UCSD-AML1 (cell line): ENCODE data around the gene TET1.
"Not testable (repeated sequence)": the region's sequence is repeated elsewhere in the genome, so short reads cannot be mapped to it uniquely, and the experiment has no call there.

Source experiments
- DNase-seq: peaks from one replicate; lab custom pipeline; 2025; ENCODE audit not compliant: unreplicated experiment; lab: John Stamatoyannopoulos, UW

The TET1 gene

GRCh38 chr10:68604441-68604840 is 44.3 kb downstream of the TET1 start:
- no peak for DNase-seq

GRCh38 chr10:68606918-68607317 is 46.8 kb downstream of the TET1 start:
- no peak for DNase-seq

- DNase-seq = not testable (repeated sequence)
Observed at GRCh38 chr10:68610023-68610422, 49.9 kb downstream of the TET1 start.

GRCh38 chr10:68611227-68611626 is 51.1 kb downstream of the TET1 start:
- DNase-seq = no peak

- DNase-seq = not testable (repeated sequence)
Observed at GRCh38 chr10:68613974-68614373, 53.8 kb downstream of the TET1 start.

- not testable (repeated sequence) for DNase-seq
Observed at GRCh38 chr10:68617691-68618090, 57.6 kb downstream of the TET1 start.

- no peak for DNase-seq
Observed at GRCh38 chr10:68618234-68618633, 58.1 kb downstream of the TET1 start.

- no peak for DNase-seq
Observed at GRCh38 chr10:68619595-68619994, 59.5 kb downstream of the TET1 start.

GRCh38 chr10:68625316-68625921 is 65.3 kb downstream of the TET1 start:
- no peak for DNase-seq

- DNase-seq = no peak
Observed at GRCh38 chr10:68628576-68629127, 68.5 kb downstream of the TET1 start.

GRCh38 chr10:68632271-68632560 is 72.1 kb downstream of the TET1 start:
- not testable (repeated sequence) for DNase-seq

- no peak for DNase-seq
Observed at GRCh38 chr10:68633281-68633680, 73.1 kb downstream of the TET1 start.

- DNase-seq = no peak
Observed at GRCh38 chr10:68633816-68634466, 73.8 kb downstream of the TET1 start.

GRCh38 chr10:68636335-68636734 is 76.2 kb downstream of the TET1 start:
- no peak for DNase-seq

- not testable (repeated sequence) for DNase-seq
Observed at GRCh38 chr10:68643550-68643949, 83.4 kb downstream of the TET1 start.

- DNase-seq = no peak
Observed at GRCh38 chr10:68647672-68648341, 87.7 kb downstream of the TET1 start.

GRCh38 chr10:68655620-68656126 is 95.5 kb downstream of the TET1 start:
- no peak for DNase-seq

GRCh38 chr10:68665841-68666240 is 105.7 kb downstream of the TET1 start:
- no peak for DNase-seq

- DNase-seq = no peak
Observed at GRCh38 chr10:68666280-68666760, 106.2 kb downstream of the TET1 start.

- DNase-seq = no peak
Observed at GRCh38 chr10:68668231-68668630, 108.1 kb downstream of the TET1 start.

GRCh38 chr10:68668972-68669371 is 108.8 kb downstream of the TET1 start:
- DNase-seq = no peak

GRCh38 chr10:68684413-68684812 is 124.3 kb downstream of the TET1 start:
- no peak for DNase-seq
